IMR-90 (cell line): ENCODE data around the gene SNX15. TPM values are rescaled to one million over a fixed set of nuclear protein-coding genes. Genes with fewer than 3 reads are reported as not detected.

Experiments
- ATAC-seq: fragments of 200-7000 bp; cut with Tn5 transposase; 2 replicates; pipeline ENCODE4 v1.9.1; 2020; ENCODE audit warnings: low read depth, mild to moderate bottlenecking, moderate library complexity
- BruUV-seq: library from RNA; stranded (reverse); fragments of 400-500 nt; replicated peaks from 2 replicates; lab custom pipeline; 2021; lab: Mats Ljungman, UMichigan
- CTCF ChIA-PET: fragments of 300-600 bp; formaldehyde crosslinking; extraction: SDS; loops from one replicate; lab custom pipeline; 2021; ENCODE audit warnings: antibody characterized with exemption; lab: Yijun Ruan, JAX
- POLR2A ChIA-PET: fragments of 300-600 bp; sonication (Branson Sonifier 250); formaldehyde crosslinking; loops from one replicate; lab custom pipeline; 2022; ENCODE audit warnings: antibody characterized with exemption; ENCODE audit not compliant: unreplicated experiment; lab: Charles Lee
- DNase-seq: peaks from one replicate; pipeline ENCODE4 v3.0.0; 2013
- H2AFZ ChIP-seq: replicated peaks from 2 replicates; pipeline ENCODE3; 2013; ENCODE audit warnings: low read length, mild to moderate bottlenecking; ENCODE audit not compliant: poor library complexity
- H2AK5ac ChIP-seq: 2 replicates; pipeline ENCODE4 v1.6.1; 2013; ENCODE audit warnings: low read depth, low read length, inconsistent platforms
- H2AK9ac ChIP-seq: replicated peaks from 2 replicates; pipeline ENCODE3; 2013; ENCODE audit warnings: mild to moderate bottlenecking, low read depth, low read length, moderate library complexity; ENCODE audit not compliant: poor library complexity
- H2BK120ac ChIP-seq: 2 replicates; pipeline ENCODE4 v1.6.1; 2013; ENCODE audit warnings: low read depth, low read length, inconsistent platforms
- H2BK15ac ChIP-seq: 3 replicates; pipeline ENCODE4 v1.6.1; 2013; ENCODE audit warnings: low read depth, low read length, inconsistent platforms
- H2BK20ac ChIP-seq: 2 replicates; pipeline ENCODE4 v1.6.1; 2013; ENCODE audit warnings: low read depth, mild to moderate bottlenecking, inconsistent platforms, low read length, moderate library complexity
- H2BK5ac ChIP-seq: 2 replicates; pipeline ENCODE4 v1.6.1; 2013; ENCODE audit warnings: mild to moderate bottlenecking, low read depth, low read length, inconsistent platforms; ENCODE audit not compliant: poor library complexity, severe bottlenecking
- H3K14ac ChIP-seq: replicated peaks from 2 replicates; pipeline ENCODE4 v1.6.1; 2013; ENCODE audit warnings: low read depth, low read length, inconsistent platforms
- H3K18ac ChIP-seq: 2 replicates; pipeline ENCODE4 v1.6.1; 2013; ENCODE audit warnings: low read depth, low read length, control low read depth
- H3K23ac ChIP-seq: 2 replicates; pipeline ENCODE4 v1.6.1; 2013; ENCODE audit warnings: low read depth, low read length, inconsistent platforms
- H3K27ac ChIP-seq: 2 replicates; pipeline ENCODE4 v1.5.1; 2013; ENCODE audit warnings: mild to moderate bottlenecking, control low read depth, low read length; ENCODE audit not compliant: insufficient read depth
- H3K27me3 ChIP-seq: 2 replicates; pipeline ENCODE4 v1.6.1; 2013; ENCODE audit warnings: low read length; ENCODE audit not compliant: control insufficient read depth, insufficient read depth
- H3K36me3 ChIP-seq: 2 replicates; pipeline ENCODE4 v1.6.1; 2013; ENCODE audit warnings: low read length, mixed read lengths; ENCODE audit not compliant: control insufficient read depth, insufficient read depth
- H3K4ac ChIP-seq: 2 replicates; pipeline ENCODE4 v1.6.1; 2013; ENCODE audit warnings: low read depth, low read length, inconsistent platforms
- H3K4me1 ChIP-seq: 2 replicates; pipeline ENCODE4 v1.6.1; 2013; ENCODE audit warnings: low read length, mixed read lengths; ENCODE audit not compliant: control insufficient read depth, insufficient read depth
- H3K4me2 ChIP-seq: 2 replicates; pipeline ENCODE4 v1.6.1; 2013; ENCODE audit warnings: low read depth, mild to moderate bottlenecking, control low read depth, low read length, moderate library complexity
- H3K4me3 ChIP-seq: 2 replicates; pipeline ENCODE4 v1.5.1; 2013; ENCODE audit warnings: low read depth, mild to moderate bottlenecking, control low read depth, low read length, moderate library complexity; ENCODE audit not compliant: insufficient read depth
- H3K56ac ChIP-seq: 2 replicates; pipeline ENCODE4 v1.6.1; 2013; ENCODE audit warnings: low read length, inconsistent platforms; ENCODE audit not compliant: insufficient read depth; ENCODE audit errors: extremely low read depth
- H3K79me1 ChIP-seq, 2 experiments: 2 replicates each; pipeline ENCODE4 v1.6.1; 2013; ENCODE audit warnings: low read length in 2 of 2, inconsistent platforms in 1 of 2, low read depth in 1 of 2
- H3K9ac ChIP-seq: 2 replicates; pipeline ENCODE4 v1.6.1; 2013; ENCODE audit warnings: low read depth, low read length, control low read depth
- H3K9me1 ChIP-seq: 2 replicates; pipeline ENCODE4 v1.6.1; 2013; ENCODE audit warnings: low read length, inconsistent platforms; ENCODE audit not compliant: insufficient read depth
- H3K9me3 ChIP-seq: 2 replicates; pipeline ENCODE4 v1.6.1; 2013; ENCODE audit warnings: low read length; ENCODE audit not compliant: control insufficient read depth, insufficient read depth
- H4K20me1 ChIP-seq: 2 replicates; pipeline ENCODE4 v1.6.1; 2013; ENCODE audit warnings: low read length, inconsistent platforms; ENCODE audit not compliant: insufficient read depth
- H4K5ac ChIP-seq: 2 replicates; pipeline ENCODE4 v1.6.1; 2013; ENCODE audit warnings: mild to moderate bottlenecking, low read depth, low read length, control low read depth
- H4K8ac ChIP-seq, 2 experiments: 2 replicates each; pipeline ENCODE4 v1.6.1; 2013; ENCODE audit warnings: low read depth in 2 of 2, low read length in 2 of 2, control low read depth in 1 of 2, inconsistent platforms in 1 of 2
- H4K91ac ChIP-seq: 2 replicates; pipeline ENCODE4 v1.6.1; 2013; ENCODE audit warnings: low read depth, low read length, inconsistent platforms; ENCODE audit not compliant: insufficient read depth
- BHLHE40 ChIP-seq: fragments of 150-350 bp; IDR thresholded peaks from 2 replicates; pipeline ENCODE4 v1.6.1; 2016; ENCODE audit warnings: mild to moderate bottlenecking, low read depth, low read length
- CEBPB ChIP-seq: IDR thresholded peaks from 2 replicates; pipeline ENCODE4 v1.6.1; 2012; ENCODE audit warnings: low read depth, low read length, improper control_type of control experiment
- CHD1 ChIP-seq: IDR thresholded peaks from 2 replicates; pipeline ENCODE4 v1.6.1; 2012; ENCODE audit warnings: low read depth, low read length, improper control_type of control experiment
- CTCF ChIP-seq: conservative IDR thresholded peaks from 2 replicates; pipeline ENCODE4 v1.5.1; 2012; ENCODE audit warnings: mild to moderate bottlenecking, low read depth, low read length, improper control_type of control experiment
- ELK1 ChIP-seq: fragments of 150-350 bp; IDR thresholded peaks from 2 replicates; pipeline ENCODE4 v1.6.1; 2016; ENCODE audit warnings: low read depth, mild to moderate bottlenecking, low read length, moderate library complexity, borderline replicate concordance
- FOS ChIP-seq: fragments of 150-350 bp; IDR thresholded peaks from 2 replicates; pipeline ENCODE4 v1.6.1; 2016; ENCODE audit warnings: low read depth, low read length
- MAFK ChIP-seq: IDR thresholded peaks from 2 replicates; pipeline ENCODE4 v1.6.1; 2012; ENCODE audit warnings: low read depth, low read length, improper control_type of control experiment
- MAZ ChIP-seq: IDR thresholded peaks from 2 replicates; pipeline ENCODE4 v1.6.1; 2012; ENCODE audit warnings: low read depth, mild to moderate bottlenecking, low read length, improper control_type of control experiment, moderate library complexity, borderline replicate concordance
- MXI1 ChIP-seq: IDR thresholded peaks from 2 replicates; pipeline ENCODE4 v1.6.1; 2012; ENCODE audit warnings: low read depth, mild to moderate bottlenecking, low read length, moderate library complexity, borderline replicate concordance
- NFE2L2 ChIP-seq: fragments of 150-350 bp; IDR thresholded peaks from 2 replicates; pipeline ENCODE4 v1.6.1; 2016; ENCODE audit warnings: low read depth, mild to moderate bottlenecking, low read length
- POLR2A ChIP-seq: IDR thresholded peaks from 2 replicates; pipeline ENCODE4 v1.6.1; 2012; ENCODE audit warnings: mild to moderate bottlenecking, low read depth, low read length
- RAD21 ChIP-seq: IDR thresholded peaks from 2 replicates; pipeline ENCODE4 v1.6.1; 2012; ENCODE audit warnings: low read length, improper control_type of control experiment
- RCOR1 ChIP-seq: IDR thresholded peaks from 2 replicates; pipeline ENCODE4 v1.6.1; 2012; ENCODE audit warnings: mild to moderate bottlenecking, low read length, improper control_type of control experiment; ENCODE audit not compliant: insufficient replicate concordance
- RFX5 ChIP-seq: IDR thresholded peaks from 2 replicates; pipeline ENCODE4 v1.8.0; 2012; ENCODE audit warnings: low read depth, mild to moderate bottlenecking, low read length, moderate library complexity
- SMC3 ChIP-seq: fragments of 150-350 bp; IDR thresholded peaks from 2 replicates; pipeline ENCODE4 v1.6.1; 2016; ENCODE audit warnings: low read depth, mild to moderate bottlenecking, antibody characterized with exemption, low read length, moderate library complexity
- USF2 ChIP-seq: fragments of 150-350 bp; IDR thresholded peaks from 2 replicates; pipeline ENCODE4 v1.6.1; 2017; ENCODE audit warnings: mild to moderate bottlenecking, antibody characterized with exemption, low read length, low read depth
- WGBS, 2 experiments: methylation state at CpG; one replicate each; pipeline versions ENCODE4 v1.1.5 to v1.1.7; 2013; ENCODE audit warnings: missing lambda C conversion rate in 2 of 2; ENCODE audit not compliant: insufficient read length in 1 of 2; ENCODE audit errors: extremely low coverage in 2 of 2; 5-methylcytosine and 5-hydroxymethylcytosine counted together
- dilution Hi-C: fragments of 300-500 bp; cut with HindIII; formaldehyde crosslinking; loops from one replicate; pipeline ENCODE4 v1.14.3; 2018; ENCODE audit warnings: low sequenced_read_pairs; ENCODE audit not compliant: unreplicated experiment
- in situ Hi-C: fragments of 300-500 bp; cut with MboI; formaldehyde crosslinking; loops from 3 replicates; pipeline ENCODE4 v1.14.3; 2019; ENCODE audit warnings: low sequenced_read_pairs, inconsistent platforms, mixed read lengths
- intact Hi-C: fragments of 100-400 bp; cut with micrococcal nuclease; formaldehyde crosslinking; loops from 2 replicates; pipeline ENCODE4 v1.10.0; 2022
- polyA plus RNA-seq, 3 experiments: library from polyadenylated mRNA; depleted of rRNA; stranded (reverse); fragments of >200 nt; gene quantifications; 2 replicates each; pipeline ENCODE4 v1.2.3, GENCODE V29; 2012; ENCODE audit warnings: low replicate concordance in 1 of 3
- total RNA-seq: library from RNA; depleted of rRNA; stranded (reverse); fragments of >200 nt; gene quantifications from 2 replicates; pipeline ENCODE4 v1.2.3, GENCODE V29; 2012

SNX15 gene
- total and polyA plus RNA-seq, 2 of the 4 experiments (the other 2 are of a cell fraction), result 9.0 to 16.3 TPM

- H3K79me1 ChIP-seq, result no peaks in the 10 kb centered on the region; a peak in 1 of 4 replicates
- H3K9me3 ChIP-seq, result no peaks in the 10 kb centered on the region
- in situ Hi-C loops (loop anchor here (10.0 kb wide), 1 partner anchor 158 kb away; the partner anchor contains the start of gene CDC42BPG), intact Hi-C loops (no loop called here), dilution Hi-C loops (no loop called here)
- H3K23ac ChIP-seq, result no peak overlapping the region
- no peak overlapping the region for H3K14ac ChIP-seq
- TF ChIP-seq CTCF, result no peak
- TF ChIP-seq MAFK, result no peak
- no peak for TF ChIP-seq CHD1
- TF ChIP-seq RCOR1, result no peak
- TF ChIP-seq BHLHE40, result no peak
- no peak for TF ChIP-seq CEBPB
- no peak for TF ChIP-seq SMC3
- TF ChIP-seq FOS, result no peak
- TF ChIP-seq USF2, result no peak
- TF ChIP-seq RFX5, result no peak
- TF ChIP-seq NFE2L2, result no peak
- TF ChIP-seq MAZ, result no peak
- TF ChIP-seq ELK1, result no peak
- no peak for TF ChIP-seq MXI1
- no peak for TF ChIP-seq RAD21
- no peak for TF ChIP-seq POLR2A
- H2AK5ac ChIP-seq, result no peak overlapping the region
- H4K20me1 ChIP-seq, result no peaks in the 10 kb centered on the region
- no peak overlapping the region for H3K27ac ChIP-seq
- H2BK5ac ChIP-seq, result no peak overlapping the region
- H4K8ac ChIP-seq, result no peak overlapping the region
- H3K4me1 ChIP-seq, result peaks cover 4% of the 10 kb centered on the region; the same call in 1 of the 2 replicates
- no peaks in the 10 kb centered on the region for H3K36me3 ChIP-seq
- H3K56ac ChIP-seq, result no peak overlapping the region
- ATAC-seq, result no peak
- H2BK20ac ChIP-seq, result no peak overlapping the region
- WGBS, 2 experiments, result no CpG with 5 or more reads among the region's 5 CpGs
- H3K9me1 ChIP-seq, result peaks cover 7% of the 10 kb centered on the region
- no peak overlapping the region for H2AK9ac ChIP-seq
- H3K4ac ChIP-seq, result no peak overlapping the region
- H3K4me2 ChIP-seq, result no peak overlapping the region
- H2BK120ac ChIP-seq, result no peak overlapping the region
- ChIA-PET CTCF (no interaction called here), POLR2A (no interaction called here)
- H3K4me3 ChIP-seq, result no peak overlapping the region
- H2AFZ ChIP-seq, result no peak overlapping the region
- no peak for DNase-seq
- no peak overlapping the region for H3K18ac ChIP-seq
- H2BK15ac ChIP-seq, result no peak overlapping the region
- no peak overlapping the region for H3K9ac ChIP-seq
- no peaks in the 10 kb centered on the region for H3K27me3 ChIP-seq
- BruUV-seq, result no TSS peak
- H4K91ac ChIP-seq, result no peak overlapping the region
- H4K5ac ChIP-seq, result no peak overlapping the region
Measured at GRCh38 chr11:65002706-65003105, 24.5 kb upstream of the SNX15 start.
